SK-N-SH (cell line): Measurements from ENCODE around the gene CTTNBP2NL. TPM values are rescaled to one million over a fixed set of nuclear protein-coding genes. Genes with fewer than 3 reads are reported as not detected.

ENCODE experiments used
- CTCF ChIA-PET: fragments of 300-600, 350-600 bp; formaldehyde crosslinking; extraction: SDS; loops from one replicate; lab custom pipeline; 2021; lab: Yijun Ruan, JAX
- POLR2A ChIA-PET: fragments of 350-600 bp; sonication (Branson Sonifier 250); formaldehyde crosslinking; extraction: SDS; loops from one replicate; lab custom pipeline; 2020; ENCODE audit warnings: antibody characterized with exemption, inconsistent platforms; lab: Yijun Ruan, JAX
- DNase-seq: peaks from one replicate; pipeline ENCODE4 v3.0.0; 2012
- H2AFZ ChIP-seq: fragments of 200-600 bp; sonication (generic); 2 replicates; pipeline ENCODE4 v1.8.1; 2016; ENCODE audit warnings: antibody characterized with exemption, mild to moderate bottlenecking, low read depth
- H3F3A ChIP-seq: fragments of 200-600 bp; sonication (generic); replicated peaks from 2 replicates; pipeline ENCODE3; 2016; ENCODE audit warnings: antibody characterized with exemption, mild to moderate bottlenecking; ENCODE audit not compliant: insufficient read depth
- H3K27ac ChIP-seq, 2 experiments: fragments of 200-500 bp in 1 of 2; fragments of 200-600 bp in 1 of 2; sonication (Bioruptor generic) in 1 of 2; sonication (generic), shearing (Covaris generic) in 1 of 2; 2 replicates each; pipeline versions ENCODE4 v1.5.1 to v1.6.1; 2014 to 2016; ENCODE audit warnings: low read depth in 2 of 2, inconsistent platforms in 1 of 2, low read length in 1 of 2, mild to moderate bottlenecking in 1 of 2, mixed read lengths in 1 of 2
- H3K27me3 ChIP-seq: fragments of 200-600 bp; sonication (generic), shearing (Covaris generic); 2 replicates; pipeline ENCODE4 v1.6.1; 2016; ENCODE audit warnings: mixed run types; ENCODE audit not compliant: insufficient read depth
- H3K36me3 ChIP-seq, 2 experiments: fragments of 200-500 bp in 1 of 2; fragments of 200-600 bp in 1 of 2; sonication (Bioruptor generic) in 1 of 2; sonication (generic) in 1 of 2; replicated peaks in 1 of 2; 2 replicates each; pipeline versions ENCODE3 to v1.5.1; 2014 to 2016; ENCODE audit warnings: low read length in 1 of 2, mild to moderate bottlenecking in 1 of 2; ENCODE audit not compliant: insufficient read depth in 2 of 2, control insufficient read depth in 1 of 2
- H3K4me1 ChIP-seq, 2 experiments: fragments of 200-500 bp in 1 of 2; fragments of 200-600 bp in 1 of 2; sonication (Bioruptor generic) in 1 of 2; sonication (generic), shearing (Covaris generic) in 1 of 2; 2 replicates each; pipeline versions ENCODE4 v1.5.1 to v1.6.1; 2014 to 2016; ENCODE audit warnings: low read depth in 1 of 2, low read length in 1 of 2, mixed run types in 1 of 2; ENCODE audit not compliant: insufficient read depth in 2 of 2, control insufficient read depth in 1 of 2
- H3K4me2 ChIP-seq: fragments of 200-600 bp; sonication (generic), shearing (Covaris generic); 2 replicates; pipeline ENCODE4 v1.6.1; 2017; ENCODE audit warnings: mixed run types
- H3K4me3 ChIP-seq, 2 experiments: fragments of 200-500 bp in 1 of 2; fragments of 200-600 bp in 1 of 2; sonication (Bioruptor generic) in 1 of 2; sonication (generic), shearing (Covaris generic) in 1 of 2; 2 replicates each; pipeline versions ENCODE4 v1.5.1 to v1.8.1; 2014 to 2016; ENCODE audit warnings: low read depth in 2 of 2, inconsistent platforms in 1 of 2, low read length in 1 of 2, mild to moderate bottlenecking in 1 of 2, mixed read lengths in 1 of 2, moderate library complexity in 1 of 2
- H3K79me2 ChIP-seq: fragments of 200-600 bp; sonication (generic); 2 replicates; pipeline ENCODE4 v1.8.1; 2017; ENCODE audit warnings: mild to moderate bottlenecking; ENCODE audit not compliant: insufficient read depth
- H3K9ac ChIP-seq: fragments of 200-600 bp; sonication (generic); 2 replicates; pipeline ENCODE4 v1.6.1; 2017; ENCODE audit warnings: mixed run types
- H3K9me2 ChIP-seq: fragments of 200-600 bp; sonication (generic); 2 replicates; pipeline ENCODE4 v1.6.1; 2017; ENCODE audit warnings: mixed run types
- H3K9me3 ChIP-seq: fragments of 200-600 bp; sonication (generic); 2 replicates; pipeline ENCODE4 v1.6.1; 2017; ENCODE audit warnings: mixed run types, mild to moderate bottlenecking, moderate library complexity
- H4K20me1 ChIP-seq: fragments of 200-600 bp; sonication (generic); 2 replicates; pipeline ENCODE4 v1.6.1; 2017; ENCODE audit warnings: mild to moderate bottlenecking, mixed run types; ENCODE audit not compliant: insufficient read depth
- CHD2 ChIP-seq: fragments of 150-350 bp; IDR thresholded peaks from 2 replicates; pipeline ENCODE4 v1.6.1; 2018; ENCODE audit warnings: low read length; ENCODE audit not compliant: partially characterized antibody
- ELF1 ChIP-seq: IDR thresholded peaks from 2 replicates; pipeline ENCODE4 v1.4.0; 2012
- EP300 ChIP-seq, 2 experiments: IDR thresholded peaks; 2 replicates each; pipeline versions ENCODE4 v1.4.0 to v1.6.1; 2012; ENCODE audit warnings: borderline replicate concordance in 1 of 2, low read depth in 1 of 2, low read length in 1 of 2
- FOSL2 ChIP-seq: IDR thresholded peaks from 2 replicates; pipeline ENCODE4 v1.4.0; 2012; ENCODE audit warnings: low read depth, mild to moderate bottlenecking, moderate library complexity, borderline replicate concordance
- IRF3 ChIP-seq: fragments of 150-350 bp; IDR thresholded peaks from 2 replicates; pipeline ENCODE4 v1.6.1; 2016; ENCODE audit warnings: mild to moderate bottlenecking, low read depth, low read length
- JUND ChIP-seq: IDR thresholded peaks from 2 replicates; pipeline ENCODE4 v1.4.0; 2012
- MEF2A ChIP-seq: IDR thresholded peaks from 2 replicates; pipeline ENCODE4 v1.4.0; 2012; ENCODE audit warnings: low read depth, borderline replicate concordance
- MXI1 ChIP-seq: IDR thresholded peaks from 2 replicates; pipeline ENCODE4 v1.6.1; 2012; ENCODE audit warnings: mild to moderate bottlenecking, low read depth, low read length, improper control_type of control experiment
- NFIC ChIP-seq: IDR thresholded peaks from 2 replicates; pipeline ENCODE4 v1.4.0; 2012; ENCODE audit warnings: borderline replicate concordance
- SIN3A ChIP-seq: IDR thresholded peaks from 2 replicates; pipeline ENCODE4 v1.6.1; 2012; ENCODE audit warnings: low read depth, mild to moderate bottlenecking, low read length, moderate library complexity, borderline replicate concordance
- SMC3 ChIP-seq: IDR thresholded peaks from 2 replicates; pipeline ENCODE4 v1.6.1; 2012; ENCODE audit warnings: low read depth, low read length, improper control_type of control experiment
- TEAD4 ChIP-seq: IDR thresholded peaks from 2 replicates; pipeline ENCODE4 v1.4.0; 2012; ENCODE audit warnings: mild to moderate bottlenecking, borderline replicate concordance; ENCODE audit not compliant: insufficient read depth
- USF2 ChIP-seq: fragments of 150-350 bp; IDR thresholded peaks from 2 replicates; pipeline ENCODE4 v1.6.1; 2017; ENCODE audit warnings: antibody characterized with exemption, low read length, low read depth, borderline replicate concordance
- ZBTB33 ChIP-seq: IDR thresholded peaks from 2 replicates; pipeline ENCODE4 v1.4.0; 2012; ENCODE audit warnings: low read depth, borderline replicate concordance
- WGBS: methylation state at CpG from one replicate; pipeline ENCODE4 v1.1.6; 2017; ENCODE audit warnings: low lambda C conversion rate; 5-methylcytosine and 5-hydroxymethylcytosine counted together
- polyA plus RNA-seq, 3 experiments: library from polyadenylated mRNA; depleted of rRNA; stranded (reverse); fragments of >200 nt; gene quantifications; 2 replicates each; pipeline ENCODE4 v1.2.3, GENCODE V29; 2012
- TF ChIP-seq, protein P1 (sequence below): IDR thresholded peaks from 2 replicates; pipeline ENCODE4; 2012
- TF ChIP-seq, protein P2 (sequence below): fragments of 200-600 bp; sonication (generic); IDR thresholded peaks from 2 replicates; pipeline ENCODE4 v1.6.1; 2017; ENCODE audit warnings: antibody characterized with exemption, mild to moderate bottlenecking, moderate library complexity
- TF ChIP-seq, protein P3 (sequence below): IDR thresholded peaks from 2 replicates; pipeline ENCODE4 v1.6.1; 2012; ENCODE audit warnings: mild to moderate bottlenecking, low read depth, low read length, moderate library complexity

The CTTNBP2NL gene
- polyA plus RNA-seq, 1 of the 3 experiments (the other 2 are of a cell fraction) = 4.9 TPM

- TF ChIP-seq, protein P1, sequence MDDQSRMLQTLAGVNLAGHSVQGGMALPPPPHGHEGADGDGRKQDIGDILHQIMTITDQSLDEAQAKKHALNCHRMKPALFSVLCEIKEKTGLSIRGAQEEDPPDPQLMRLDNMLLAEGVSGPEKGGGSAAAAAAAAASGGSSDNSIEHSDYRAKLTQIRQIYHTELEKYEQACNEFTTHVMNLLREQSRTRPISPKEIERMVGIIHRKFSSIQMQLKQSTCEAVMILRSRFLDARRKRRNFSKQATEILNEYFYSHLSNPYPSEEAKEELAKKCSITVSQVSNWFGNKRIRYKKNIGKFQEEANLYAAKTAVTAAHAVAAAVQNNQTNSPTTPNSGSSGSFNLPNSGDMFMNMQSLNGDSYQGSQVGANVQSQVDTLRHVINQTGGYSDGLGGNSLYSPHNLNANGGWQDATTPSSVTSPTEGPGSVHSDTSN = no peak
- TF ChIP-seq TEAD4 = no peak
- no peak for TF ChIP-seq CHD2
- no peak for TF ChIP-seq JUND
Measured at GRCh38 chr1:112507336-112507735, 111.3 kb downstream of the CTTNBP2NL start (continued).

DNA sequence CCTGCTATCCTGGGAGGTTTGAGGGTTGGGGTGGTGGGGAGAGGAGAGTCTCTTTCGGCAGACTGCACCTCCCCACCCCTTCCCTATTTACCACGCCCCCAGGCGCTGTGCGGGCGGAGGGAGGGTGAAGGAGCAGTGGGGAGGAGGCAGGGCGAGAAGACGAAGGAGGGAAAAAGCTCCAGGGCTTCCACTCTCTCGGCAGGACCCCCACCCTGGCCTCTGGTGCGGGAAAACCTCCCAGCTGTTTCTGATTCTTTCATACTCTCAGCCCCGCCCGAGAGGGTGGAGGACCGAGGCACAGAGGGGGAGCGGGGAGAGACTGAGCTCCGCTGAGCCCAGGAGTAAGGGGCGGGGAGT lies 111.9 kb downstream of the CTTNBP2NL start:
- Histone ChIP-seq H3K9me3 (no peaks in the 10 kb centered on the region), H3K9ac (peak overlapping the region; percentile 42; the same call in 1 of the 2 replicates), H3K36me3 (no peaks in the 10 kb centered on the region), H4K20me1 (no peaks in the 10 kb centered on the region), H3K4me3 (peak overlapping the region; percentile 66 to 73), H3F3A (no peaks in the 10 kb centered on the region), H3K4me2 (peak overlapping the region; percentile 93), H3K79me2 (no peaks in the 10 kb centered on the region), H3K4me1 (peaks cover 0 to 10% of the 10 kb centered on the region in 2 experiments; a peak in 1 of 4 replicates), H3K27ac (no peak overlapping the region), H2AFZ (peak overlapping the region; percentile 93), H3K9me2 (no peaks in the 10 kb centered on the region), H3K27me3 (no peaks in the 10 kb centered on the region)
- WGBS = 6% methylated on average over 11 of the region's 15 CpGs
- TF ChIP-seq IRF3 (no peak), SIN3A (no peak), MXI1 (no peak), FOSL2 (no peak), USF2 (no peak), NFIC (no peak), ELF1 (no peak), EP300 (IDR thresholded peaks at IDR 0.05; ENCODE audit: borderline replicate concordance in 1 of 2, low read depth in 1 of 2, low read length in 1 of 2) (no peak), JUND (no peak), ZBTB33 (no peak), SMC3 (no peak), MEF2A (no peak)
- TF ChIP-seq, protein P2, sequence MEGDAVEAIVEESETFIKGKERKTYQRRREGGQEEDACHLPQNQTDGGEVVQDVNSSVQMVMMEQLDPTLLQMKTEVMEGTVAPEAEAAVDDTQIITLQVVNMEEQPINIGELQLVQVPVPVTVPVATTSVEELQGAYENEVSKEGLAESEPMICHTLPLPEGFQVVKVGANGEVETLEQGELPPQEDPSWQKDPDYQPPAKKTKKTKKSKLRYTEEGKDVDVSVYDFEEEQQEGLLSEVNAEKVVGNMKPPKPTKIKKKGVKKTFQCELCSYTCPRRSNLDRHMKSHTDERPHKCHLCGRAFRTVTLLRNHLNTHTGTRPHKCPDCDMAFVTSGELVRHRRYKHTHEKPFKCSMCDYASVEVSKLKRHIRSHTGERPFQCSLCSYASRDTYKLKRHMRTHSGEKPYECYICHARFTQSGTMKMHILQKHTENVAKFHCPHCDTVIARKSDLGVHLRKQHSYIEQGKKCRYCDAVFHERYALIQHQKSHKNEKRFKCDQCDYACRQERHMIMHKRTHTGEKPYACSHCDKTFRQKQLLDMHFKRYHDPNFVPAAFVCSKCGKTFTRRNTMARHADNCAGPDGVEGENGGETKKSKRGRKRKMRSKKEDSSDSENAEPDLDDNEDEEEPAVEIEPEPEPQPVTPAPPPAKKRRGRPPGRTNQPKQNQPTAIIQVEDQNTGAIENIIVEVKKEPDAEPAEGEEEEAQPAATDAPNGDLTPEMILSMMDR = no peak
- TF ChIP-seq, protein P3, sequence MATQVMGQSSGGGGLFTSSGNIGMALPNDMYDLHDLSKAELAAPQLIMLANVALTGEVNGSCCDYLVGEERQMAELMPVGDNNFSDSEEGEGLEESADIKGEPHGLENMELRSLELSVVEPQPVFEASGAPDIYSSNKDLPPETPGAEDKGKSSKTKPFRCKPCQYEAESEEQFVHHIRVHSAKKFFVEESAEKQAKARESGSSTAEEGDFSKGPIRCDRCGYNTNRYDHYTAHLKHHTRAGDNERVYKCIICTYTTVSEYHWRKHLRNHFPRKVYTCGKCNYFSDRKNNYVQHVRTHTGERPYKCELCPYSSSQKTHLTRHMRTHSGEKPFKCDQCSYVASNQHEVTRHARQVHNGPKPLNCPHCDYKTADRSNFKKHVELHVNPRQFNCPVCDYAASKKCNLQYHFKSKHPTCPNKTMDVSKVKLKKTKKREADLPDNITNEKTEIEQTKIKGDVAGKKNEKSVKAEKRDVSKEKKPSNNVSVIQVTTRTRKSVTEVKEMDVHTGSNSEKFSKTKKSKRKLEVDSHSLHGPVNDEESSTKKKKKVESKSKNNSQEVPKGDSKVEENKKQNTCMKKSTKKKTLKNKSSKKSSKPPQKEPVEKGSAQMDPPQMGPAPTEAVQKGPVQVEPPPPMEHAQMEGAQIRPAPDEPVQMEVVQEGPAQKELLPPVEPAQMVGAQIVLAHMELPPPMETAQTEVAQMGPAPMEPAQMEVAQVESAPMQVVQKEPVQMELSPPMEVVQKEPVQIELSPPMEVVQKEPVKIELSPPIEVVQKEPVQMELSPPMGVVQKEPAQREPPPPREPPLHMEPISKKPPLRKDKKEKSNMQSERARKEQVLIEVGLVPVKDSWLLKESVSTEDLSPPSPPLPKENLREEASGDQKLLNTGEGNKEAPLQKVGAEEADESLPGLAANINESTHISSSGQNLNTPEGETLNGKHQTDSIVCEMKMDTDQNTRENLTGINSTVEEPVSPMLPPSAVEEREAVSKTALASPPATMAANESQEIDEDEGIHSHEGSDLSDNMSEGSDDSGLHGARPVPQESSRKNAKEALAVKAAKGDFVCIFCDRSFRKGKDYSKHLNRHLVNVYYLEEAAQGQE = no peak
- peak; percentile 65 for DNase-seq
- CTCF ChIA-PET = interaction anchor here (0.8 to 2.0 kb wide), 2 partner anchors 44 to 200 kb away, joined by 4 to 5 read pairs; no protein-coding TSS in a partner anchor
- POLR2A ChIA-PET = no interaction called here
